Inferior parietal cortex (tissue), 1 donor: ENCODE measurements around the gene TMIGD3.

Experiments
- DNase-seq: peaks from one replicate; pipeline ENCODE4 v3.0.0-alpha.2; 2016; ENCODE audit errors: extremely low spot score

The TMIGD3 gene

GRCh38 chr1:111507411-111508201 is 4.2 kb upstream of the TMIGD3 start:
- DNase-seq: no peak

GRCh38 chr1:111506561-111506960 is 3.1 kb upstream of the TMIGD3 start:
- no peak for DNase-seq

GRCh38 chr1:111505641-111506119 is 2.2 kb upstream of the TMIGD3 start:
- DNase-seq: no peak

GRCh38 chr1:111504097-111504496 is 664 bp upstream of the TMIGD3 start:
- no peak for DNase-seq

- DNase-seq: no peak
Measured at GRCh38 chr1:111501645-111502044, 1.8 kb downstream of the TMIGD3 start.

- no peak for DNase-seq
Measured at GRCh38 chr1:111499026-111499785, 4.2 kb downstream of the TMIGD3 start.

- DNase-seq: no peak
Measured at GRCh38 chr1:111497592-111497991, 5.8 kb downstream of the TMIGD3 start.

- no peak for DNase-seq
Measured at GRCh38 chr1:111496398-111496797, 7.0 kb downstream of the TMIGD3 start.

GRCh38 chr1:111491070-111491469 is 12.4 kb downstream of the TMIGD3 start:
- DNase-seq: no peak

- no peak for DNase-seq
Measured at GRCh38 chr1:111490220-111490619, 13.2 kb downstream of the TMIGD3 start.

- DNase-seq: no peak
Measured at GRCh38 chr1:111489604-111490003, 13.8 kb downstream of the TMIGD3 start.

GRCh38 chr1:111488669-111489068 is 14.8 kb downstream of the TMIGD3 start:
- no peak for DNase-seq

- no peak for DNase-seq
Measured at GRCh38 chr1:111487133-111487532, 16.3 kb downstream of the TMIGD3 start.

- DNase-seq: no peak
Measured at GRCh38 chr1:111486431-111486830, 17.0 kb downstream of the TMIGD3 start.

- DNase-seq: no peak
Measured at GRCh38 chr1:111484391-111485026, 18.9 kb downstream of the TMIGD3 start.

GRCh38 chr1:111483876-111484275 is 19.6 kb downstream of the TMIGD3 start:
- no peak for DNase-seq

- DNase-seq: no peak
Measured at GRCh38 chr1:111483166-111483565, 20.3 kb downstream of the TMIGD3 start.

GRCh38 chr1:111481387-111482221 is 21.8 kb downstream of the TMIGD3 start:
- peak; percentile 77 for DNase-seq

- no peak for DNase-seq
Measured at GRCh38 chr1:111480674-111481073, 22.8 kb downstream of the TMIGD3 start.

- DNase-seq: no peak
Measured at GRCh38 chr1:111476761-111477309, 26.6 kb downstream of the TMIGD3 start.

GRCh38 chr1:111476214-111476613 is 27.2 kb downstream of the TMIGD3 start:
- no peak for DNase-seq
